Measurements from ENCODE around the gene SENP2.
"Not testable (repeated sequence)": the region's sequence is repeated elsewhere in the genome, so short reads cannot be mapped to it uniquely, and the experiment has no call there.

Gene SENP2

GRCh38 chr3:185649414-185649813 lies 63.3 kb downstream of the SENP2 start:
- no peak for DNase-seq

DNA sequence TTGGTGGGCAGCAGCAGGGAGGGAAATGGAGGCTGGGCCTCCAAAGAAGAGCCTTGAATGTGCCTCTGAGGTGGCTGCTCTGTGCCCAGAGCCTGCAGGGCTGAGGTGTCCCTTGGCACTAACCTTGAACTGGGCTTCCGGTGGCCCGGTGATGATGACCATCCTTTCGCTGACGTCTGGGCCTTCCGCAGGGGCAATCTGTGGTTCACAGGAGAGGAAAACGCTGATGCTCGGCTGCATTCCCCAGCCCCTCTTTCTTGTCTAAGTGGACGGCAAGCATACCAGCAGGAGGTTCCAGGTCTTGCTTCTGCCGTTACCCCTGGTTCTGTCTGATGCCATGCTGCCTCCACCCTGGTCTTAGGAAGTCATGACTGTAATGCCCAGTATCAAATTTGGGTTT lies 65.9 kb downstream of the SENP2 start:
- no peak for DNase-seq

DNA sequence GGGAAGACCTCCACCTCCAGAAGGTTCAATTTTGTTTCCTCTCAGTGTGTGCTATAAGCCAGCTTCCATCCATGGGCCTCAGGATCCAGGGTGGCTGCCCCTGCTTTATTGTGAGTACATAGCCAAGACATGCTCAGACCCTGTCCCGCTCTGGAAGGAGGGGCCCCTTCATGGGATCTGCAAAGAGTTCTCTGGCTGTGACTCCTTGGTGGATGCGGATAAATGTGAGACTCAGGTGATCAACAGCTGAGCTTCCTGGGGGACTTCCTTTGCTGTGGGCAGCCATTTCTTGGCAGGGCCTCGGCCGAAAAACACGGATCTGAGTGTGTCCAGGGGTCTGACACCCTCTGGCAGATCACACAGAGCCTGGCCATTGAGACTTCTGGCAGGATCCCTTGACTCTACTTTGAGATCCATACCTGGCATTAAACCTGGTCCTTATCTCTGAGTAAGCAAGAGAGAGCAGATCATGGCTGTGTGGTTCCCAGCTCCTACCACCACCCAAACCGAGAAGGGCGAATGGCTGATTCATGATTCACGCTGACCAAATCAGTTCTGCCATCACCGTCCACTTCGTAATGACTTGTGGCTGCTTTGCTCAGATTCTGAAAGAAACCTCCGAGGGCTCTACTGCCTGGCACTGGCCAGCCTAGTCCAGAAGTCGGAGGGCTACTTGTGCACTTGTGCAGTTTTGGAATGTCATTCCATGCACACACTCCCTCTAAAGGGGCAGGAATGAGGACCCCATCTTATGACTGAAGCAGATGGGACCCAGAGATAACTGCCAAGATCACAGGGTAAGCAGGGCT lies 68.1 kb downstream of the SENP2 start:
- no peak for DNase-seq

- DNase-seq = no peak
Measured at GRCh38 chr3:185654758-185655145, 68.7 kb downstream of the SENP2 start.

DNA sequence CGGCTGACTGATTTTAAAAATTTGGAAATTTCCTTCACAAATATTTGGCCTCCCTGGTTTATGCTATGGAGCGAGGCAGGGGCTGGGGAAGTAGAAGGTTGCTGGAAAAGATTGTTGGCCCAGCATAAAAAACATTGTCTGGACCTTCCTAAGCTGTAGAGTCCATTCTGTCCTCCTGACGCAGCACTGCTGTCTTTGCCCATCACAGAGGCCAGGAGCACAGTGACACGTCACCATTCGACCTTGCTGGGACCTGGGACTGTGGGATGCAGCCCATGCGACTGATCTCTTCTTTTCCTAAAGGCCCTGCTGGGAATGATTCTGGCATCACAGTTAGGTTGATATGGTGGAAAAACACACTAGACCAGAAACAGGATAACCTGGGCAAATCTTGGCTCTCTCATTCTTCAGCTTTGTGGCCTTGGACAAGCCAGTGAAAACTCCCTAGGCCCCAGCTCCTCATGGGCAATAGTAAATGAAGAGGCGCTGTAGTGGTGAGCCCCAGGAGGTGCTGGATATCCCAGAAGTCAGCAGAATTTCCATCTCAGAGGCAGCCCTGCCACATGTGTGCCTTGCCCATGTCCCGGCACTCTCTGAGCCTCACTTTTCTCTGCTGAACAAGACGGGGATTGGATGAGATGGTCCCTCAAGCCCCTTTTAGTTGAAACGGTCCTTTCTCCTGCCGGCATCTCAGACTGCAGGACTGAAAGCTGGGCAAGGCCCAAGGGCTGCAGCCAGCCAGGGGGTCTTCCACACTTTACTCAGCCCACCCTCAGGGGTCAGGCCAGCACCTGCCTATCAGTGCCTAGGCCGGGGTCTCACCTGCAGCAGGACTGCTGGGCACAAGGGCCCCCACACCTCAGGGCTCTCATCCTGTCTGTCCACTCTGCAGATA lies 69.6 kb downstream of the SENP2 start:
- DNase-seq = no peak

DNA sequence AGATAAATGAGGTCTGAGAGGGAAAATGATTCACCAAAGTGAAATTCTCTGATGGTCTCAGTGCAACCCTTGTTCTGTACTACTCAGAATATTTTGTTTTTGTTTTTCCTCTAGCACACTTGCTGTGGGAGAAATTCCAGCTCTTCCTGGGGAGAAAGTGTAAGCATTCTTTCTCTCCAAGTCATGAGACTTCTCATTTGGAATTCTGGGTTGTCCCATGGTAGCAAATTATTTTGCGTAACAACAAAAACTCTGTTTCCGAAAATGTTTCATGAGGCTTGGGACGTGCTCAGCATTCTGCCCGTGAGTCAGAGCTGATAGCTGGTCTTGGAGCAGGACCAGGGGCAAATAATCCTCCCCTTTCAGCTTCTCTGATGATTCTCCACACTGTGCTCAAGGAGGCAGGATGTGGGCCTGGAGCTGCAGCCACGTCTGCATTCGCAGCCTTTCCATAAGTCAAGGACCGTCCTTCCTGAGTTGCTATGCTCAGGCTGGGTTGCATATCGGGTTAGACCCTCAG lies 70.3 kb downstream of the SENP2 start:
- no peak for DNase-seq

GRCh38 chr3:185657211-185657610 lies 71.1 kb downstream of the SENP2 start:
- no peak for DNase-seq

GRCh38 chr3:185657691-185658503 lies 71.8 kb downstream of the SENP2 start:
- DNase-seq = no peak

- DNase-seq = no peak
Measured at GRCh38 chr3:185658504-185658912, 72.4 kb downstream of the SENP2 start.

DNA sequence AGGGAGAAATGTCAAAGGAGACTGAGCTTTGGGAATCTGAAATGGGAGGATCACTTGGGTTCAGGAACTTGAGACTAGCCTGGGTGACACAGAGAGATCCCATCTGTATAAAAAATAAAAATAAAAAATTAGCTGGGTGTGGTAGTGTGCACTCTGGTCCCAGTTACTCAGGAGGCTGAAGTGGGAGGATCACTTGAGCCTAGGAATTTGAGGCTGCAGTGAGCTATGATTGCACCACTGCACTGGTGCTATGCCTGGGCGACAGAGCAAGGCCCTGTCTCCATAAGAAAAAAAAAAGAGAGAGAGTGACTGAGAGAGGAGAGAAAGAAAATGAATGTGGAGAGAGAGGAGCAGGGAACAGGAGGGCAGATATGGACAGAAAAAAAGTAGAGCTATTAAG lies 72.8 kb downstream of the SENP2 start:
- no peak for DNase-seq

GRCh38 chr3:185659942-185660921 lies 74.1 kb downstream of the SENP2 start:
- peak; percentile 55 for DNase-seq

GRCh38 chr3:185661296-185661695 lies 75.2 kb downstream of the SENP2 start:
- DNase-seq = not testable (repeated sequence)

GRCh38 chr3:185661772-185662171 lies 75.7 kb downstream of the SENP2 start:
- no peak for DNase-seq

DNA sequence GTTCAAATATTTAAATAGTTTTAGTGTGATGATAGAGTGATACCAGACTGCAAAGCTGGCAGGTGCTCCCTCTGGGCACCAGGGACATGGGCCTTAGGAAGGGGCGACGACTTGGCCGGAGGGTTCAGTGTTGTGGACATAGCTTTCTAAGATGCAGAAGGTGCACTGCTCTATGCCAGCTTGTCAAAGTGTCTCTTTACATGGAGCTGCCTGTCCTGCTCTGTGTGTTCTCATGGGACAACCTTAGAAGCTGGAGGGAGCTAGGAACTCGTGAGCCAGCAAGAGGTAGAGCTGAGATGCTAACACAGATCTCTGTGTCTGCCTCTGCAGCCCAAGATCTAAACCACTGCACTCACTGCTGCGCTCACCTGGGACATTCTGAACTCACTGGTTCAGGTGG lies 77.8 kb downstream of the SENP2 start:
- no peak for DNase-seq

GRCh38 chr3:185667574-185667973 lies 81.5 kb downstream of the SENP2 start:
- no peak for DNase-seq

- no peak for DNase-seq
Measured at GRCh38 chr3:185677146-185677829, 91.2 kb downstream of the SENP2 start.

DNA sequence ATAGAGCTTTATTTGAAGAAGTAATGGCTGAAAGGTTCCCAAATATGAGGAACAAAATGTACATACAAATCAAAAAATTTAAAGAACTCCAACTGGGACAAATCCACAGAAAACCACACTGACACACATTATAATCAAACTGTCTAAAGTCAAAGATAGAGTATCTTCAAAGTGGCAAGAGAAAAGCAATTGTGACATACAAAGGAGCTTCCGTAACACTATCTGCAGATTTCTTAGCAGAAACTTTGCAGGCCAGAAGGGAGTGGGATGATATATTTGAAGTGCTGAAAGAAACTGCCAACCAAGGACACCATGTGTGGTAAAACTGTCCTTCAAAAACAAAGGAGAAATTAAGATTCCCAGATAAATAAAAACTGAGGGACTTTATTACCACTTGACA lies 91.9 kb downstream of the SENP2 start:
- DNase-seq = no peak

DNA sequence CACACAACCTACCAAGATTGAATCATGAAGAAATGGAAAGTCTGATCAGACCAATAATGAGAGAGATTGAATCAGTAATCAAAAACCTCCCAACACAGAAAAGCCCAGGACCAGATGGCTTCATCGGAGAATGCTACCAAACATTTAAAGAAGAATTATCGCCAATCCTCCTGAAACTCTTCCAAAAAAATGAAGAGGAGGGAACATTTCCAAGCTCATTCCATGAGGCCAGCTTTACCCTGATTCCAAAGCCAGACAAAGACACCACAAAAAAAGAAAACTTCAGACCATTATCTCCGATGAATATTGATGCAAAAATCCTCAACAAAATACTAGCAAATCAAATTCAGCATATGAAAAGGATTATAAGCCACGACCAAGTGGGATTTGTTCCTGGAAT lies 94.1 kb downstream of the SENP2 start:
- no peak for DNase-seq
